Panc1 (cell line): Measurements from ENCODE around the gene SGSH. TPM values are rescaled to one million over a fixed set of nuclear protein-coding genes. Genes with fewer than 3 reads are reported as not detected.

Experiments used
- ATAC-seq: fragments of 200-7000 bp; cut with Tn5 transposase; 2 replicates; pipeline ENCODE4 v1.9.1; 2020; ENCODE audit warnings: mild to moderate bottlenecking, moderate library complexity
- BruUV-seq: library from RNA; stranded (reverse); fragments of 400-500 nt; replicated peaks from 2 replicates; lab custom pipeline; 2021; lab: Mats Ljungman, UMichigan
- CTCF ChIA-PET: fragments of 300-600 bp; sonication (Branson Sonifier 250); formaldehyde crosslinking; loops from one replicate; lab custom pipeline; 2022; ENCODE audit warnings: antibody characterized with exemption; lab: Charles Lee
- POLR2A ChIA-PET: fragments of 300-600 bp; sonication (Branson Sonifier 250); formaldehyde crosslinking; loops from one replicate; lab custom pipeline; 2022; ENCODE audit warnings: antibody characterized with exemption; lab: Charles Lee
- DNase-seq: peaks from one replicate; pipeline ENCODE4 v3.0.0-alpha.2; 2010; ENCODE audit warnings: low read depth, low spot score
- H3K27ac ChIP-seq: 2 replicates; pipeline ENCODE4 v1.5.1; 2011; ENCODE audit warnings: mild to moderate bottlenecking, low read length, inconsistent platforms
- H3K27me3 ChIP-seq: fragments of 200-500 bp; sonication (Bioruptor generic); 2 replicates; pipeline ENCODE4 v1.6.0; 2014; ENCODE audit warnings: low read length, inconsistent platforms; ENCODE audit not compliant: control insufficient read depth, insufficient read depth
- H3K36me3 ChIP-seq: fragments of 200-500 bp; sonication (Bioruptor generic); 2 replicates; pipeline ENCODE4 v1.5.1; 2014; ENCODE audit warnings: inconsistent platforms, mild to moderate bottlenecking, low read length, moderate library complexity; ENCODE audit not compliant: control insufficient read depth, insufficient read depth
- H3K4me1 ChIP-seq: 2 replicates; pipeline ENCODE4 v1.5.1; 2011; ENCODE audit warnings: inconsistent platforms, mild to moderate bottlenecking, low read length, moderate library complexity; ENCODE audit not compliant: control insufficient read depth, insufficient read depth
- H3K4me3 ChIP-seq, 2 experiments: 2 replicates each; pipeline ENCODE4 v1.5.1; 2011 to 2012; ENCODE audit warnings: low read depth in 2 of 2, low read length in 2 of 2, mild to moderate bottlenecking in 2 of 2, inconsistent platforms in 1 of 2, moderate library complexity in 1 of 2
- H3K9me3 ChIP-seq: fragments of 200-500 bp; sonication (Bioruptor generic); 2 replicates; pipeline ENCODE4 v1.5.1; 2014; ENCODE audit warnings: low read depth, mild to moderate bottlenecking, inconsistent platforms, low read length, moderate library complexity; ENCODE audit not compliant: control insufficient read depth, insufficient read depth
- POLR2AphosphoS5 ChIP-seq: IDR thresholded peaks from 2 replicates; pipeline ENCODE4 v1.6.1; 2012; ENCODE audit warnings: mild to moderate bottlenecking, low read depth, low read length, moderate library complexity
- REST ChIP-seq, 2 experiments: IDR thresholded peaks; 2 replicates each; pipeline ENCODE4 v1.6.1; 2011 to 2012; ENCODE audit warnings: low read depth in 2 of 2, control low read depth in 1 of 2, low read length in 1 of 2, mild to moderate bottlenecking in 1 of 2, moderate library complexity in 1 of 2; ENCODE audit not compliant: insufficient read depth in 1 of 2
- SIN3A ChIP-seq: IDR thresholded peaks from 2 replicates; pipeline ENCODE4 v1.6.1; 2012; ENCODE audit warnings: low read depth, mild to moderate bottlenecking, low read length, moderate library complexity, borderline replicate concordance; ENCODE audit not compliant: insufficient read depth
- TCF7L2 ChIP-seq: IDR thresholded peaks from 2 replicates; pipeline ENCODE4 v1.6.1; 2011; ENCODE audit warnings: mild to moderate bottlenecking, low read depth, low read length, inconsistent platforms
- in situ Hi-C: cut with HindIII; loops from 2 replicates; pipeline ENCODE4 v1.10.0; 2016; ENCODE audit warnings: low sequenced_read_pairs, low pct_unique_long_range_greater_than_20kb
- intact Hi-C: fragments of 100-400 bp; cut with micrococcal nuclease; formaldehyde crosslinking; loops from one replicate; pipeline ENCODE4 v1.10.0; 2022; ENCODE audit not compliant: unreplicated experiment
- total RNA-seq: library from RNA; stranded (reverse); gene quantifications from one replicate; pipeline ENCODE4 v1.2.1, GENCODE V29; 2021; ENCODE audit not compliant: unreplicated experiment

Gene SGSH
- total RNA-seq, 1 experiment from 2014 or later = 70.2 TPM

GRCh38 chr17:80254396-80255251, 34.5 kb upstream of the SGSH start:
- DNase-seq (peak; percentile 80), ATAC-seq (peak; percentile 90)
- BruUV-seq = no TSS peak
- no peaks in the 10 kb centered on the region for H3K36me3 ChIP-seq
- in situ Hi-C loops (no loop called here), intact Hi-C loops (no loop called here)
- peaks cover 64% of the 10 kb centered on the region for H3K4me1 ChIP-seq
- ChIA-PET POLR2A (interaction anchor here (0.6 kb wide), 2 partner anchors 14 to 36 kb away, joined by 8 to 19 read pairs; no protein-coding TSS in a partner anchor), CTCF (no interaction called here)
- H3K27ac ChIP-seq = peak overlapping the region; percentile 98
- H3K27me3 ChIP-seq = no peaks in the 10 kb centered on the region
- peak overlapping the region in 1 of 2 experiments; percentile 31; a peak in 2 of 4 replicates for H3K4me3 ChIP-seq
- no peak for TF ChIP-seq TCF7L2
- no peak for TF ChIP-seq REST (IDR thresholded peaks at IDR 0.05; ENCODE audit: insufficient read depth in 1 of 2, low read depth in 2 of 2, low read length in 1 of 2)
- TF ChIP-seq SIN3A = no peak
- peak; percentile 93 for TF ChIP-seq POLR2AphosphoS5
- H3K9me3 ChIP-seq = no peaks in the 10 kb centered on the region

- Histone ChIP-seq H3K36me3 (no peaks in the 10 kb centered on the region), H3K4me3 (no peak overlapping the region), H3K4me1 (peaks cover 56% of the 10 kb centered on the region), H3K9me3 (no peaks in the 10 kb centered on the region), H3K27me3 (no peaks in the 10 kb centered on the region), H3K27ac (peak overlapping the region; percentile 98)
- TF ChIP-seq SIN3A (no peak), REST (IDR thresholded peaks at IDR 0.05; ENCODE audit: insufficient read depth in 1 of 2, low read depth in 2 of 2, low read length in 1 of 2) (no peak)
- no TSS peak for BruUV-seq
- in situ Hi-C loops (no loop called here), intact Hi-C loops (no loop called here)
- POLR2A ChIA-PET = interaction anchor here (0.6 kb wide), 1 partner anchor 25 kb away, joined by 3 read pairs; no protein-coding TSS in a partner anchor
- ATAC-seq = no peak
- DNase-seq = no peak
- CTCF ChIA-PET = no interaction called here
These were observed 33.7 kb upstream of the SGSH start for GRCh38 chr17:80253631-80254395.
